Measurements from ENCODE around the gene PDE11A.

DNA sequence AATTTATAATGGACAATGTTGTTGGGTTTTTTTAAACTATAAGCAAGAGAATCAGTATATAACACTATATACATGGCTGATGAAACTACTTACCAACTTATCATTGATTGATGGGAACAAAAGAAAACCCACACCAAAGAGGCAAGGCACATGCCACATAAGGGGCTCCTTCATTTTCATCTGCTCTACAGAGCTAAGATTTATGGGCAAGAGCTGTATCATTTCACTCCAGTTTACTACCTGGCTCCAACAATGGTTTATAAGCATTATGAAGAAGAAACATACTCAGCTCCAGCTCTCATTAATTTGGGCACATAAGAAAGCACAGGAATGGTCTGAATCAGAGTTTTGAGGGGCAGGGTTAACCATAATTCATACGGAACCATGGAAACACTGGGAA is 396.8 kb downstream of the PDE11A start:
- TF ChIP-seq, protein P1, sequence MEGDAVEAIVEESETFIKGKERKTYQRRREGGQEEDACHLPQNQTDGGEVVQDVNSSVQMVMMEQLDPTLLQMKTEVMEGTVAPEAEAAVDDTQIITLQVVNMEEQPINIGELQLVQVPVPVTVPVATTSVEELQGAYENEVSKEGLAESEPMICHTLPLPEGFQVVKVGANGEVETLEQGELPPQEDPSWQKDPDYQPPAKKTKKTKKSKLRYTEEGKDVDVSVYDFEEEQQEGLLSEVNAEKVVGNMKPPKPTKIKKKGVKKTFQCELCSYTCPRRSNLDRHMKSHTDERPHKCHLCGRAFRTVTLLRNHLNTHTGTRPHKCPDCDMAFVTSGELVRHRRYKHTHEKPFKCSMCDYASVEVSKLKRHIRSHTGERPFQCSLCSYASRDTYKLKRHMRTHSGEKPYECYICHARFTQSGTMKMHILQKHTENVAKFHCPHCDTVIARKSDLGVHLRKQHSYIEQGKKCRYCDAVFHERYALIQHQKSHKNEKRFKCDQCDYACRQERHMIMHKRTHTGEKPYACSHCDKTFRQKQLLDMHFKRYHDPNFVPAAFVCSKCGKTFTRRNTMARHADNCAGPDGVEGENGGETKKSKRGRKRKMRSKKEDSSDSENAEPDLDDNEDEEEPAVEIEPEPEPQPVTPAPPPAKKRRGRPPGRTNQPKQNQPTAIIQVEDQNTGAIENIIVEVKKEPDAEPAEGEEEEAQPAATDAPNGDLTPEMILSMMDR (IDR thresholded peaks at IDR 0.05): no peak
- TF ChIP-seq ZFX (IDR thresholded peaks at IDR 0.05; ENCODE audit: borderline replicate concordance): no peak
